GM19438 (cell line): ENCODE measurements around the gene ZFR2.
"Not testable (repeated sequence)": the region's sequence is repeated elsewhere in the genome, so short reads cannot be mapped to it uniquely, and the experiment has no call there.

Experiments
- ATAC-seq: cut with Tn5 transposase; IDR thresholded peaks from one replicate; pipeline ENCODE4 v1.9.1; 2021; ENCODE audit warnings: low read depth; ENCODE audit not compliant: unreplicated experiment

ZFR2 gene

DNA sequence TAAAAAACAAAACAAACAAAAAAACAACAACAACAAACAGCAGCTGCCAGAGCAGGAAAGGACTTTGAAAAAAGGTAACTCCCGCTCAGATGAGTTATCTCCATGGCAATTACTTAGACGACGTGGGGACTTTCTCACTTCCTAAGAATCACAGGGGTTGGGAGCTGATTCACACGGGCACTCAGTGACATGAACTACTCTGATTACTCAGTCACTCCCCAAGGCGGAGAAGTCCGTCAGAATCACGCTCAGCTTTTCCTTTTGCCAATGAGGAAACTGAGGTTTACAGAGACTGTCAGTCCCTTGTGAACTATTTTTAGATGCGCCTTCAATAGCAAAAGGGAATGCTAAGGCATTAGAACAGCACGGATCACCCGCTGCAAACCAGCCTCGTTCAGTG is 50.4 kb downstream of the ZFR2 start:
- ATAC-seq = no peak

- ATAC-seq = no peak
These were observed 51.1 kb downstream of the ZFR2 start for GRCh38 chr19:3817761-3818160.

DNA sequence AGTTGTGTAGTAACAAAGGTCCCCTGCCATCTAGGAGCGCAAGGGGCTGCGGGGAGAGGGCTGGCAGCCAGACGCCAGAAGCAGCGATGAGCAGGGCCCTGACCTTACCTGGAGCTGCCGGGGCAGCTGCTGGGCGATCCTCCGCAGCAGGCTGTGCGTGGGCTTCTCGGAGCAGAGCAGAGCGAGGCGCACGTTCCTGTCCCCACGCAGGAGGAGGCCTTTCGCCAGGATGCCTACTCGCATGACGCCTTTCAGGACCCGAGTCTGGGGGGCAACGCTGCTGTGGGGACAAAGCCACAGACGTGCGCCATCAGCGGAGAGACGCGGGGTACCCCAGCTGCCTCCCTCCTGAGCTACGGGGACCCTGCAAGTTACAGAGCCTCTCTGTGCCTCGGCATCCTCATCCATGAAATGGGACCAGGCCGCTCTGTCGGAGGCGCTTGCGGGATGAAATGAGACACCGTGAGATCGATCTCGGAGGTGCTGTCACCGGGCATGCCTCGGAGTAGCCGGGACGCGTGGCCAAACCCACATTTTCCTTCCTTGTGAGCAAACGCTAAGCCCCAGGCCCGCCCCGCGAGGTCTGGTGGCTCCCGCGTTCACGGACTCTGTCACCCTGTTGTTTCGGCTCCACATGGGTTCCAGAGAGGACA is 52.1 kb downstream of the ZFR2 start:
- no peak for ATAC-seq

DNA sequence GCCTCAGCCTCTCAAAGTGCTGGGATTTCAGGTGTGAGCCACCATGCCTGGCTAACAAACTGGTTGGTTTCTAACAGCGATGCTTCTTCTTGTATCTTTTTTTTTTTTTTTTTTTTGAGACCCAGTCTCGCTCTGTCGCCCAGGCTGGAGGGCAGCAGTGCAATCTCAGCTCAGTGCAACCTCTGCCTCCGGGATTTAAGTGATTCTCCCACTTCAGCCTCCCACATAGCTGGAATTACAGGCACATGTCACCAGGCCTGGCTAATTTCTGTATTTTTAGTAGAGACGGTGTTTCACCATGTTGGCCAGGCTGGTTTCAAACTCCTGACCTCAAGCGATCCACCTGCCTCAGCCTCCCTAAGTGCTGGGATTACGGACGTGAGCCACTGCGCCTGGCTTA is 52.7 kb downstream of the ZFR2 start:
- not testable (repeated sequence) for ATAC-seq

- ATAC-seq = no peak
These were observed 54.2 kb downstream of the ZFR2 start for GRCh38 chr19:3814648-3815047.

DNA sequence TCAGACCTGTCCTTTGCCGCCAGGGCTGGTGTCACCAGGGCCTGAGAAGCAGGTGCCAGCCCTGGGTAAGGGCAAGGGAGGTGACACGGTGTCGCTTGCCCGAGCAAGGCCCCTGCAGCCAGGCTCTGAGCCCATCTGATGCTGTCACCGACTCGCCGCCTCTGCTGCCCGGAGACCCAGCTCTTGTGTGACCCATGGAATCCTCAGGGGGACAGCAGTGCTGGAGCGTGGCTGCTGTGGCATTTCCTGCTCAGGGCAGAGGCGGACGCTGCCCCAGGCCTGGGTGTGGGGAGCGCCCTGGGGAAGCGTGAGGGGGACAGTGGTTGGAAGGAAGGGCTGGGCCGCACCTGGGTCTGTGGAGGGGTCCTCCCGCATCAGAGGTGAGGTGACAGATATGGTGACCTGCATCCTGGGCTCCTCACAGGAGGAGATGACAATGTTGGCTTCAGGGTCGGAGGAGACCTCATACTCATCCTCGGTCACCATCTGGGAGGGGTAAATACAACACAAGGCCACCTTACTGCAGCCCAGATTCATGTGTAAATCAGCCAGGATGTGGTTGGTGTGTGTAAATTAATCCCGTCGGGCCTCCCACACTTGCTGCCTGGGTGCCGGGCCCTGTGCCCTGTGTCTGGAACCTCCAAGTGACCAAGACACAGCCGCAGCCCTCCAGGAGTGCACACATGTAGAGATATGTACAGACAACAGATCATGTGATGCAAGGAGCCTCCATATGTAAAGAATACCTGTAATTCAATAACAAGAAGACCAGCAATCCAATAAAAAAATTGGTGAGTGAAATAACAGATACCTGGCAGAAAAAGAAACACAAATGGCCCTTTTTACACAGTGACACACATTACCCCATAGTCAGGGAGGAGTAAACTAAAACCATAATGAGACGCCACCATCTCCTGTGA is 55.1 kb downstream of the ZFR2 start:
- no peak for ATAC-seq

GRCh38 chr19:3810708-3811355 is 58.0 kb downstream of the ZFR2 start:
- ATAC-seq = no peak

DNA sequence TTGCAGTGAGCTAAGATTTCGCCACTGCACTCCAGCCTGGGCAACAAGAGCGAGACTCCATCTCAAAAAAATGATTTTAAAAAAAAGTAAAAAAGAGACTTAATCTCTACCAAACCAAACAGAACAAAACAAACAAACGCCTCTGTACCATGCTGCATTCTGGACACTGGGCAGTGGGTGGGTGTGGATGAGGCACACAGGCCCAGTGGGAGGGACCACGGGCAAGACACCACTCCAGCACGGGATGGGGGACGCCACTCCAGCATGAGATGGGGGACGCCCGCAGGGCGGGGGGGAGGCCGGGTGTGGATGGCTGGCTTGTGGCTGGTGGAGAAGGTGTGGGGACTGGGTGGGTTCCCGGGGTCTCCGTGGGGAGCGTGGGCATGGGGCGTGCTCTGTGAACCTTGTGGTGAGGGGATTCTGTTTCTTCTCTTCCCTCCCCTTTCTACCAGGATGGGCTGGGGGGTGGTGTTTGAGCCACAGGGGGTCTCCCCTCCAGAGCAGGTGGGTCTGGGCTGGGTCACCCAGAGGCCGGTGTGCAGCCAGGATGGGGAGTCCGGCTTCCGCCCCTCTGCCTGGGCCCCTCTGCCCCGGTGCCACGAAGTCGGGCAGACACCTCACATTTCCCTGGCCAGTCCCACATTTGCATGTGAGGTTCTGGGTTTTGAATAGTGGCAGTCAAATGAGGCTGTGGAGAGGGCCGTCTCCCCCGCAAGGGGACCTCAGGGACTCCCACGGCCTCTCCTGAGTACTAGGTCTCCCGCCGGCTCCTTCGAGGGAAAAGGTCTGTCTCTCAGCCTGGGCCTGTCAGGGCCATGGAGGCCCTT is 58.7 kb downstream of the ZFR2 start:
- ATAC-seq = no peak

GRCh38 chr19:3808420-3809143 is 60.3 kb downstream of the ZFR2 start:
- ATAC-seq = no peak

- no peak for ATAC-seq
These were observed 61.1 kb downstream of the ZFR2 start for GRCh38 chr19:3807574-3808354.

- ATAC-seq = no peak
These were observed 61.7 kb downstream of the ZFR2 start for GRCh38 chr19:3807131-3807480.

- ATAC-seq = no peak
These were observed 63.0 kb downstream of the ZFR2 start for GRCh38 chr19:3805859-3806258.

- no peak for ATAC-seq
These were observed 64.4 kb downstream of the ZFR2 start for GRCh38 chr19:3804429-3804828.

DNA sequence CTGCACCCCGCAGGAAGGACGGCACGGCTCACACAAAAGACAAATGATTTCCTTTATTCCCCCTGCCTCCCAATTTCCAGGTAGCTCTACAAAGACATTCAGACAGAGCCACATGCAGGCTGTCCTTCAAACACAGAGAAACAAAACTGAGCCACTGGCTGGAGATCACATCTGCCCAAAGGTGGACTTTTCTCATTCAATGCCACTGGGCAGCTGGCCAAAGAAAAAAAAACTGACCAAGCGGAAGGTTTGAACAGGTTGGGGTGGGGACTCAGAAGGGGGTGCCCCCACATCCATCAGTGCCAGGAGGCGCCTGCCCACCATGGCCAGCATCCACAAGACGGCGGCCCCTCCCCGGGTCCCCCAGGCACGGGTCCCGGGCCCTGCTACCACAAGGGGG is 64.9 kb downstream of the ZFR2 start:
- no peak for ATAC-seq

GRCh38 chr19:3803114-3803888 is 65.5 kb downstream of the ZFR2 start:
- no peak for ATAC-seq

DNA sequence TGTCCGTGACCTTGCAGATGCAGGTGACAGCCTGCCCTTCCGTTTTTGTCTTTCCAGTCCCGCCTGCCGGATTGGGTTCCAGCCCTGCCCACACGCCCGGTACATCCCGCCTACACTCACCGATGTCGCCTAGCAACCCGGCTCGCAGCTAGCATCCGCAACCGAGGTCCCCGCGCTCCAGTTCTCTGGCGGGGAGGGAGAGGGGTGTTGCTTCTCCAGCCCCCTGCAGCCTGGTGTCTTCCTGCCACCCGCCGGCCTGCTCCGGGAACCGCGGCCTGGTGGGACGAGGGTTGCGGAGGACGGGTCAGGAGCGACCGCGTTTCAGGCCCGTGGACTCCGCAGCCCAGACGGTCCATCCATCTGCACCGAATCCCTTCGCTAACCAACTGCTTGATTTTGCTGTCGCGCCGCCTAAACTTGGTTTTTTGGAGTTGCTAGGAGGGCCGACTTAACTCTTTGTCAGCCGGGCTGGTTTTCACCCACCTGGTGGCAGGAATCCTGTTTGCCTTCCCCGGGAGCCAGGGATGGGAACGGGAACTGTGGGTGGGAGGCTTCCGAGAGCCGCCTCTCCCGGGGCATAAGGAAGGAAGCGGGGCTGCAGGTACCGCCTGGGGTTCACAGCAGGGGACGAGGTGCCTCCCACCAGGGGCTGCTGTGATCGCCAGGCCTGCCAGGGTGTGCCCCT is 67.3 kb downstream of the ZFR2 start:
- no peak for ATAC-seq

DNA sequence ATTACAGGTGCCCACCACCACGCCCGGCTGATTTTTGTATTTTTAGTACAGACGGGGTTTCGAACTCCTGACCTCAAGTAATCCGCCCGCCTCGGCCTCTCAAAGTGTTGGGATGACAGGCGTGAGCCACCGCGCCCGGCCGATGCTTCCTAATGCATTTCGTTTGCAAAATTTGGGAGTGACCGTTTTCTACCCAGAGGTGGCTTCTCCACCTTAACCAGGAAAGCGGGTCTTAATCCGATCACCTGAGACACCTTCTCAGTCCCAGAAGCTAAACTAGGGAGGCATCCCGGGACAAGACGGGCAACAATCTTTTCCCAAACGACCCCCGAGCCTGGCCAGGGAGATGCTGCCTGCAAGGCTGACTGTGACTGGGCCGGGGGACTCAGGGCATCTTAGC is 67.8 kb downstream of the ZFR2 start:
- ATAC-seq = no peak

GRCh38 chr19:3798137-3798536 is 70.7 kb downstream of the ZFR2 start:
- no peak for ATAC-seq
